ENCODE measurements around the gene ATP6V1B1.

- no peak for TF ChIP-seq CTCF (IDR thresholded peaks at IDR 0.05)
- no peak for TF ChIP-seq POLR2A (IDR thresholded peaks at IDR 0.05)
These were observed 4.3 kb downstream of the ATP6V1B1 start for GRCh38 chr2:70939839-70940580.
